ENCODE data around the gene DENND2D.
A peak's percentile ranks its signal among the peaks of the same experiment; 100 is the strongest.

Gene DENND2D, protein sequence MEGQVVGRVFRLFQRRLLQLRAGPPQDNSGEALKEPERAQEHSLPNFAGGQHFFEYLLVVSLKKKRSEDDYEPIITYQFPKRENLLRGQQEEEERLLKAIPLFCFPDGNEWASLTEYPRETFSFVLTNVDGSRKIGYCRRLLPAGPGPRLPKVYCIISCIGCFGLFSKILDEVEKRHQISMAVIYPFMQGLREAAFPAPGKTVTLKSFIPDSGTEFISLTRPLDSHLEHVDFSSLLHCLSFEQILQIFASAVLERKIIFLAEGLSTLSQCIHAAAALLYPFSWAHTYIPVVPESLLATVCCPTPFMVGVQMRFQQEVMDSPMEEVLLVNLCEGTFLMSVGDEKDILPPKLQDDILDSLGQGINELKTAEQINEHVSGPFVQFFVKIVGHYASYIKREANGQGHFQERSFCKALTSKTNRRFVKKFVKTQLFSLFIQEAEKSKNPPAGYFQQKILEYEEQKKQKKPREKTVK

GRCh38 chr1:111199881-111200801 lies at the start of gene DENND2D:
DENND2D (minus strand) TSS chr1:111200646; CDS start chr1:111200459, 187 bp downstream.
- no peak for DNase-seq (ENCODE audit: low spot score)

DNA sequence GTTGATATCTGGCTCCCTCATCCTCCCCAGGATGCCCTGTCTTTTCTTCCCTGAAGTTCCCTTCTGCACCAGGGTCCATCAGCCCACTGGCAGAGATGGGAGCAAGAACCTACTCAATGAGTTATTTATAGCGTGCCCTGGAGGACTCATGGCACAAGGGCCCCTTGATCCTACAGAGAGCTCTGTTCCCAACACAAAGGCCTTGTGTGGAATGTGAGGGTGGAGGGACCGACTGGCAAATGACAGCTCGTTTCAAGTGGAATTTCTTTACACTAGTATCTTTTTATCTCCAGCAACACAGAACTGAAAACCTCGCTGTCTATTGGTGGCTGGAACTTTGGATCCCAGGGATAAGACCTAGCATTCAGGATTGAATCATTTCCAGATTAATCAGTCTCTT lies 49.5 kb upstream of the DENND2D start:
- no peak for DNase-seq (ENCODE audit: low spot score)

DNA sequence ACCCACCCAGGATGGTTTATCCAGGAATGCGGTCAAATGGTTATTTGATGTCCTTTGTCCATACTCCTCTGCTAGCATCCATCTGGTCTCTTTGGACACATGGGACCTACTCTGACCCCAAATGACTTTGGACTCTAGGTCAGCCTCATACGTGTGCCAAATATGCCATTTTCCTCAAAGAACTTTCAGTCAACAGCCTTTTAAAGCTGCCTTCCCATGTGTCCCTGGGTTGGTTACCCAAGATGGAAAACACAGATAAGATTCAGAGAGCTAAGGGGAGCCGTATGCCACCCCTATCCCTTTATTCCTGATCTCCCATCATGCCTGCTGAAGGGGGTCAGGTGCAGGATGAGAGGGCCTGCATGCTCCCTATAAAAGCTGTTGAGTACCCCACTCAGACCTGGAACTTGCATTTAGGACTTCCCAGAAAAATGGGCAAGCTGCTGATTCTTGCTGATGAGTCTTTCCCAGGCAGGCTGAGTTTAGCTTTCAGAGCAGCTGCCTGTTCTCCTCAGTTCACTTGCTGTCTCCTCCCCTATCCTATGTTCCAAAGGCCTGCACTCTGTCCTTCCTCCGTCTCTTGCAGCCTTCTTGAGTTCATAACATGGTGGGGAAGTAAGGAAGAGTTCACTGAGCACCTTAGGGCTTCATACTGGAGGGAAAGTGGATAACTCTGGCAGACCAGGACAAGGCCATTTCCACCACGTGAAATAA lies 46.8 kb upstream of the DENND2D start:
- DNase-seq (ENCODE audit: low spot score): no peak

DNA sequence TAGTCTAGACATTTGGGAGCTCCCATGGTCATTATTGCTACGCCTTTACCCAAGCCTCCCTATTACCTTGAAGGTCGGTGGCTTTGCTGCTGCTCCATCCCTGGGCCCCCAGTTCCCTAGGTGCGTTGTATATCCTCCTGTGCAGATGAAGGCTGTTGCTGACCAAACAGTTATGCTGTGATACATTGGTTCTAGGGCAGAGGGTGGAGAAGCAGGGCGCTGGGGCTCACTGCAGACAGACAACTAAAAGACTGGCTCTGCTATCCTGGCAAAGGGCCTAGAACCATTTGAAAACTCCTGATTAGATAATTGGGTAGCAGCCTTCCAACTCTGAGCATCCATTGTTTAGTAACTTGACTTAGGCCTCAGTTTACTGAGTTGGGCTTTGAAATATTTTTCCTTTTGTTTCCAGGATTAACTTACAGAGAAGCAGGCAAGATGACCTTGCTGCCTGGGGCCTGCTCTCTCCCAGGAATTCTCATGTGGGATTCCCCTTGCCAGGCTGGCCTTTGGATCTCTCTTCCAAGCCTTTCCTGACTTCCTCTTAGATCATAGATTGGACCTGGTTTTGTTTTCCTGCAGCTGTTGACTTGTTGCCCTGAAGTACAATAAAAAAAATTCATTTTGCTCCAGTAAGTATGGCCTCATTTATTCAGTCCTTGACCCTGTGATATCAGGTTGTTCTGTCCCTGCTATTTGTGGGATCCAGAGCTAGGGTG lies 42.5 kb upstream of the DENND2D start:
- DNase-seq (ENCODE audit: low spot score): no peak

DNA sequence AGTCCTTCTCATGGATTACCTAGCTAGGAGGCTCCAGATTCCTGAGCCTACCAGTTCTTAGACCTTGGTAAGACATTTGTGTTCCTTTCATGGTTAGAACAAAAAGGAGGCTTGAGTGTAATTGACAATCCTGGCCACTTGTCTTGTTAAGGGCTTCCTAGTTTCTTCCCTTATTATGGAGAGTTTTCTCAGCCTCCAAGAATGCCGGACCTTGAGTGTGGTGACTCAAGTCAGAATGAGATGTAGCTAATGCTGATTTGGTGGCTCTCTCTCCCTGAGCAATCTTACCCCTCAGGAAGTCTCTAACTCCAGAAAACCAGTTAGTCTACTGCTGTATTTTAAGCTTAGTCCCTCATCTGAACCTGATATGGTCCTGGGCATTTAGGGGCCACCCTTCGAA lies 41.4 kb upstream of the DENND2D start:
- peak; percentile 20 for DNase-seq (ENCODE audit: low spot score)

GRCh38 chr1:111238056-111238795 lies 37.8 kb upstream of the DENND2D start:
- no peak for DNase-seq (ENCODE audit: low spot score)

DNA sequence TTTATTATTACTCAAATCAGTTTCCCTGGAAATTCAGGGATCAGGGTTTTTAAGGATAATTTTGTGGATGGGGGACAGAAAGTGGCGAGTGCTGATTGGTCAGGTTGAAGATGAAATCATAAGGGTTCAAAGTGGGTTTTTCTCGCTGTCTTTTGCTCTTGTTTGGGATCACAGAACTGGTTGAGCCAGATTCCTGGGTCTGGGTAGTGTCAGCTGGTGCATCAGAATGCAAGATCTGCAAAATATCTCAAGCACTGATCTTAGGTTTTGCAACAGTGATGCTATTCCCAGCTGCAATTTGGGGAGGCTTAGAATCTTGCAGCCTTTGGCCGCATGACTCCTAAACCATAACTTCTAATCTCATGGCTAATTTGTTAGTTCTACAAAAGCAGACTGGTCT lies 36.4 kb upstream of the DENND2D start:
- DNase-seq (ENCODE audit: low spot score): no peak

GRCh38 chr1:111236379-111236778 lies 35.9 kb upstream of the DENND2D start:
- no peak for DNase-seq (ENCODE audit: low spot score)

DNA sequence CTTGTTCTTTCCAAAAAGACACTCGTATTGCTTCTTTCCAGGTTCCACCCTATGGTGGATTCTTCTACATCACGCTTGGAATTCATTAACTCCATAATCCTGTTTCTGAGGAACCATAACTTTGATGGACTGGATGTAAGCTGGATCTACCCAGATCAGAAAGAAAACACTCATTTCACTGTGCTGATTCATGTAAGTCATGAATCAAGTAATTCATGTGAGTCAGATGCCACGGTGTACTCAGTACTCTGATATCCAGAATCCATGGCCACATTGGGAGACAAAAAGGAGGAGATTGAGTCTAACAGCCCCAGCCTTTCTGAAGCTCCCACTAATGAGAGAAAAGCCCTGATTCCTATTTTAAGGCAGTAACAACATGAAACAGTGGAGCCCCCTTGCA lies 34.4 kb upstream of the DENND2D start:
- peak; percentile 47 for DNase-seq (ENCODE audit: low spot score)

GRCh38 chr1:111234258-111234657 lies 33.8 kb upstream of the DENND2D start:
- DNase-seq (ENCODE audit: low spot score): no peak

GRCh38 chr1:111232134-111232533 lies 31.7 kb upstream of the DENND2D start:
- DNase-seq (ENCODE audit: low spot score): no peak

DNA sequence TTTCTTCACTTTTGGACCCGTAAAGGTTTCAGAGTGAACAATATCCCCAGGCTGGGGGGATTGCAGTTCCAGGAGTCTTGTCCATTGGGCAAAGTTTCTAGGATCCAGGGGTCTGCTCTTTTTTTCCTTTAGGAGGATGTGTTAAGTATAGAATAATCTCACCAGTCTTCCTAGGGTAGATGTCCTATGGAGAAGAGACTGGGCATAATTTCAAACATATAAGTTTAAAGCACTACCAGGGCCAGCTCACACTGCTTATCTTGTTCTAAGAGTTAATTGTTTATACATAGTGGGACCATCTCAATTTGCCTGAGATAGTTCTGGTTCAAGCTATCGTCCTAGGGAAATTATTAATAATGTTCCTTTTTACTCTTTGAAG lies 28.3 kb upstream of the DENND2D start:
- DNase-seq (ENCODE audit: low spot score): no peak

DNA sequence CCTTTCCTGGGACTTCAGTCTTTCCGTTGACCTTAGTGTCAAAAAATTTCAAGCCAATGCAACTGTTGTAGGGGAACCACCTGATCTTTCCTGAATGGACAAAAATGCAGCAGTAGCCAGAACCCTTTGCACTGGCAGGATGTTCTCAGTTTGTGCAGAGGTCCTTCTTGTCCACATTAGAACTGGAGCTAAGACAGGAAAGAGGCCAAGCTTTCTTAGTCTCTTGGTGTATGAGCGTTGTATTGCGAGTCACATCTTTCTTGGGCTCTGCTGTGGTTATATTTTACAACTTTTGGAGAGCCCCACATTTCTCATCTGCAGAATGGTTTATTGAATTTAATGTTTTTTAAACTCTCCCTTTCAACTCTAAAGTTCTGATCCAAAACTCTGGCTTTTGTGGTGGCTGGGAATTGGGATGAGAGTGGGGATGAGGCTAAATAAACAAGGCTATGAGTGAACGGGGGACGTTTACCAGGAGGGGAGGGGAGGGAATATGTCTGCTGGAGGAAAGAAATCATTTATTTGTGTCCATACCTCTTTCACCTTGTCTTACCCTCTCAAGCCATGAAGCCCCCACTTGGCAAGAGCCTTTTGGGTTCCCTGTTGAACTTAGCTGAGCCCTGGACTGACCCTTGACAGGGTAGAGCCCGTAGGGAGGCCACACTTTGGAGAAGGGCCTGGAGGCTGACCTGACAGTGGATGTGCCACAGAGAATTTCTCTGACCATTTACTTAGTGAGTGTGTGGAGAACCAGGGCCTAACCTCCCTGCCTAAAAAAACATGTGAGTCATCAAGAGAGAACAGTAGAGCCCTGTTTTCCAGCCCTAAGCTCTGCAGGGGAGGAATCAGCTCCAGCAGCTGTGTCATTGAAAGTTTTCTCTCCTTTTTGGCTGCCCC lies 27.7 kb upstream of the DENND2D start:
- no peak for DNase-seq (ENCODE audit: low spot score)

GRCh38 chr1:111227434-111227833 lies 27.0 kb upstream of the DENND2D start, which contains the start of gene CHI3L2:
CHI3L2 (plus strand) TSS chr1:111227713; CDS start chr1:111227730, 17 bp downstream.
- no peak for DNase-seq (ENCODE audit: low spot score)

DNA sequence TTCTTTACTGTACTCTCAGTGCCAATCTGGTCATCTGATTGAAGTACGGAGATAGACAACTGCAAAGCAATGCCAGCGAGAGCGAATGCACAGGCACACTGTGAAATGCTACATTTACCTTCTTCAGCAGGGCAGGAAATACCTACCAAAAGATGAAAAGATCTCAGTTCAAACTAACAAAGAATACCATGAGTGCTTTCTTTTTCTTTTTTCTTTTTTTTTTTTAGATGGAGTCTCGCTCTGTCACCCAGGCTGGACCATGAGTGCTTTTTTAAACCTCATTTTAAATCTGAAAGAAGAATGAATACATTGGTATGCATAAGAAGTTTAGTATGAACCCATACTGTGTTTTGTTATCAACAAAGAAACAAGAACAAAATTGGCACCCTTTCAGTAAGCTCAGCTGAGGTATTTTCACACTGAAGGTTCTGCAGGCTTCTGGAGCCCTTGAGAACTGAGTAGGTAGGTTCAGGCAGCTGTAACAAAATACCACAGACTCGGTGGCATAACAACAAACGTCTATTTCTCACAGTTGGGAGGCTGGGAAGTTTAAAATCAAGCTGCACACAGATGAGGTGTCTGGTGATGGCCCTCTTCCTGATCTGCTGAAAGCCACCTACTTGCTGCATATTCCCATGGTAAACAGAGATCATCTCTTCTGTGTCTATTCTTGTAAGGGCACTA lies 25.4 kb upstream of the DENND2D start:
- DNase-seq (ENCODE audit: low spot score): no peak

GRCh38 chr1:111225091-111225490 lies 24.6 kb upstream of the DENND2D start:
- no peak for DNase-seq (ENCODE audit: low spot score)

- no peak for DNase-seq (ENCODE audit: low spot score)
These were observed 22.8 kb upstream of the DENND2D start for GRCh38 chr1:111223126-111223685.

GRCh38 chr1:111222308-111223125 lies 22.1 kb upstream of the DENND2D start:
- DNase-seq (ENCODE audit: low spot score): peak; percentile 73
